PFSK-1 (cell line): ENCODE measurements around the gene TMSB10.

Experiments used
- FOXP2 ChIP-seq: optimal IDR thresholded peaks from 2 replicates; pipeline ENCODE3; 2011; ENCODE audit warnings: borderline replicate concordance, control low read depth, inconsistent platforms; ENCODE audit not compliant: insufficient read depth; ENCODE audit errors: extremely low read length, extremely low read depth
- POLR2AphosphoS5 ChIP-seq: IDR thresholded peaks from 2 replicates; pipeline ENCODE4 v1.6.1; 2012; ENCODE audit warnings: low read depth, mild to moderate bottlenecking, control low read depth, low read length, moderate library complexity
- SIN3A ChIP-seq: IDR thresholded peaks from 2 replicates; pipeline ENCODE4 v1.6.1; 2012; ENCODE audit warnings: mild to moderate bottlenecking, low read length, moderate library complexity, borderline replicate concordance; ENCODE audit not compliant: insufficient read depth
- TAF1 ChIP-seq: IDR thresholded peaks from 2 replicates; pipeline ENCODE4 v1.6.1; 2012; ENCODE audit warnings: low read length, control low read depth, borderline replicate concordance; ENCODE audit not compliant: insufficient read depth
- TF ChIP-seq, protein P1 (sequence below), 2 experiments: IDR thresholded peaks; 2 replicates each; pipeline versions ENCODE4 v1.6.1 to v1.8.0; 2011 to 2012; ENCODE audit warnings: low read depth in 2 of 2, low read length in 2 of 2, control low read depth in 1 of 2, inconsistent platforms in 1 of 2, mild to moderate bottlenecking in 1 of 2, moderate library complexity in 1 of 2; ENCODE audit not compliant: insufficient read depth in 1 of 2

TMSB10 gene

DNA sequence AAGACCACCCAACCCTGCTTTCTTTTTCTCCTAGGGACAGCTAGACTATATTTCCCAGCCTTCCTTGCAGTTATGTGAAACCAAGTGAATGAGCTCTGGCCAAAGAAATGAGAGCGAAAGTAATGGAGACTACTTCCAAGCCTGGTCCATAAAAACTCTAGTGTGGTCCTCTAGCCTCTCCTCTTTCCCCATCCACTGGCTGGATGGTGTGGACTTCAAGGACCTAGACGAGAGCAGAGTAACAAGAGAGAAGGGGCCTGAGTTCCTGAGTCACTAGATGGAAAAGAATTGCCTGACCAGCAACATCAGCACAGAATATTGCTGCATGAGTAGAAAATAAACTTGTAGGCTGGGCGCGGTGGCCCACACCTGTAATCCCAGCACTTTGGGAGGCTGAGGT, 2.9 kb upstream of the TMSB10 start:
- TF ChIP-seq FOXP2, result no peak
- TF ChIP-seq POLR2AphosphoS5, result no peak
- no peak for TF ChIP-seq TAF1
- TF ChIP-seq SIN3A, result no peak
- TF ChIP-seq, protein P1, sequence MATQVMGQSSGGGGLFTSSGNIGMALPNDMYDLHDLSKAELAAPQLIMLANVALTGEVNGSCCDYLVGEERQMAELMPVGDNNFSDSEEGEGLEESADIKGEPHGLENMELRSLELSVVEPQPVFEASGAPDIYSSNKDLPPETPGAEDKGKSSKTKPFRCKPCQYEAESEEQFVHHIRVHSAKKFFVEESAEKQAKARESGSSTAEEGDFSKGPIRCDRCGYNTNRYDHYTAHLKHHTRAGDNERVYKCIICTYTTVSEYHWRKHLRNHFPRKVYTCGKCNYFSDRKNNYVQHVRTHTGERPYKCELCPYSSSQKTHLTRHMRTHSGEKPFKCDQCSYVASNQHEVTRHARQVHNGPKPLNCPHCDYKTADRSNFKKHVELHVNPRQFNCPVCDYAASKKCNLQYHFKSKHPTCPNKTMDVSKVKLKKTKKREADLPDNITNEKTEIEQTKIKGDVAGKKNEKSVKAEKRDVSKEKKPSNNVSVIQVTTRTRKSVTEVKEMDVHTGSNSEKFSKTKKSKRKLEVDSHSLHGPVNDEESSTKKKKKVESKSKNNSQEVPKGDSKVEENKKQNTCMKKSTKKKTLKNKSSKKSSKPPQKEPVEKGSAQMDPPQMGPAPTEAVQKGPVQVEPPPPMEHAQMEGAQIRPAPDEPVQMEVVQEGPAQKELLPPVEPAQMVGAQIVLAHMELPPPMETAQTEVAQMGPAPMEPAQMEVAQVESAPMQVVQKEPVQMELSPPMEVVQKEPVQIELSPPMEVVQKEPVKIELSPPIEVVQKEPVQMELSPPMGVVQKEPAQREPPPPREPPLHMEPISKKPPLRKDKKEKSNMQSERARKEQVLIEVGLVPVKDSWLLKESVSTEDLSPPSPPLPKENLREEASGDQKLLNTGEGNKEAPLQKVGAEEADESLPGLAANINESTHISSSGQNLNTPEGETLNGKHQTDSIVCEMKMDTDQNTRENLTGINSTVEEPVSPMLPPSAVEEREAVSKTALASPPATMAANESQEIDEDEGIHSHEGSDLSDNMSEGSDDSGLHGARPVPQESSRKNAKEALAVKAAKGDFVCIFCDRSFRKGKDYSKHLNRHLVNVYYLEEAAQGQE (IDR thresholded peaks at IDR 0.05; ENCODE audit: insufficient read depth in 1 of 2, low read depth in 2 of 2, low read length in 2 of 2), result no peak

DNA sequence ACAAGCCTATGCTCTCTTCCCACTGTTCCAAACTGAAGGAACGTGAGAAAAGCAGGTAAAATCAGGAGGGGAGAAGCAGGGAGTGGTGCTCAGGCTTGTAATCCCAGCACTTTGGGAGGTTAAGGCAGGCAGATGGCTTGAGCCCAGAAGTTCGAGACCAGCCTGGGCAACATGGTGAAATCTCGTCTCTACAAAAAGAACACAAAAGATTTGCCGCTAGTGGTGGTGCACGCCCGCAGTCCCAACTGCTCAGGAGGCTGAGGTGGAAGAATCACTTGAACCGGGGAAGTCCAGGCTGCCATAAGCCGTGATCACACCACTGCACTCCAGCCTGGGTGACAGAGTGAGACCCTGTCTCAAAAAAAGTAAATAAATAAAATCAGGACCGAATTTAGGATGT, 1.3 kb upstream of the TMSB10 start:
- TF ChIP-seq FOXP2 (no peak), SIN3A (no peak), TAF1 (no peak), POLR2AphosphoS5 (no peak)
- TF ChIP-seq, protein P1 (IDR thresholded peaks at IDR 0.05; ENCODE audit: insufficient read depth in 1 of 2, low read depth in 2 of 2, low read length in 2 of 2), result no peak

DNA sequence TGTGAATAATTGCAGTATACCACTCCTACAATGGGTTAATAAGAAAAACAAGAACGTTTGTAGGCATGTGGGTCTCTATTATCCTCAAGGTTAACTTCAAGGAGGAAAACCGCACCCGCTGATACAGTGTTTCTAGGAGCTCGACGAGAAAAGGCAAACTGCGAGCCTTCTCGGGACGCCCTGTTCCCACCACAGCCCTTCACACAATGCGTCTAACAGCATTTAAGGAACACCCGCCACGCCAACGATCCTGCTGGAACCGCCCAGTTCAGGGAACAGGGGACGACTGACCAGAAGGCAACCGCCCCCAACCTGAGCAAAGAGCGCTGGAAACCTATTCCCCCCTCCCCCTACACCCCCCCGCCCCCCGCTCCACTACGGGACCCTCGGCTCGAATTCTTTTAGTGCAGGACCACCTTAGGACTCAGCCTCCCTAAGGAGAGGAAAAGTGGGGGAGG, 710 bp upstream of the TMSB10 start:
- TF ChIP-seq POLR2AphosphoS5, result no peak
- TF ChIP-seq FOXP2, result no peak
- TF ChIP-seq TAF1, result no peak
- TF ChIP-seq SIN3A, result no peak
- TF ChIP-seq, protein P1 (IDR thresholded peaks at IDR 0.05; ENCODE audit: insufficient read depth in 1 of 2, low read depth in 2 of 2, low read length in 2 of 2), result no peak

DNA sequence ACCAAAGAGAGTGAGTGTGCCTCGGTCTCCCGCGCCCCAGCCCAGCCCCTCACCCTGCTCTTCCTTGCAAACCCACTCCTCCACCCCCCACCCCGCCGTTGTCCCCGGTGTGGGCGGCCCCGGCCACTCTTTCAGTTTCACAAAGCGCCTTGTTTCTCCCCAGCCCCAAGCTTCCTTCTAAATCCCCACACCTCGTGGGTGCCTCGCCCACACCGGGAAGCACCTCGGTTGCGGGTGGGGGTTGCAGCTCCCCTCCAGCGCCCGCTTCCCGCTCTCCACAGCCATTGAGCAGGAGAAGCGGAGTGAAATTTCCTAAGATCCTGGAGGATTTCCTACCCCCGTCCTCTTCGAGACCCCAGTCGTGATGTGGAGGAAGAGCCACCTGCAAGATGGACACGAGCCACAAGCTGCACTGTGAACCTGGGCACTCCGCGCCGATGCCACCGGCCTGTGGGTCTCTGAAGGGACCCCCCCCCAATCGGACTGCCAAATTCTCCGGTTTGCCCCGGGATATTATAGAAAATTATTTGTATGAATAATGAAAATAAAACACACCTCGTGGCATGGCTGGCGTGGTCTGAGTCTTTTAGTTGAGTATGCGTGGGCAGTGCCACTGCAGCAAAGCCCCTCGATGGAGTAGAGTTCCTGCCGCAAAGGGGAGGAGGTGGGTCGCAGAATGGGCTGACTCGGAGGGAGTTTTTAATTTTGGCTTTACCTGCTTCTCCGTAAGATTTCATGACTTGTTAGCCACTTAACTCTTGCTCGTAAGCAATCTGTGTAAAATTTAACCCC, 848 bp downstream of the TMSB10 start:
- TF ChIP-seq SIN3A (no peak), POLR2AphosphoS5 (no peak)

DNA sequence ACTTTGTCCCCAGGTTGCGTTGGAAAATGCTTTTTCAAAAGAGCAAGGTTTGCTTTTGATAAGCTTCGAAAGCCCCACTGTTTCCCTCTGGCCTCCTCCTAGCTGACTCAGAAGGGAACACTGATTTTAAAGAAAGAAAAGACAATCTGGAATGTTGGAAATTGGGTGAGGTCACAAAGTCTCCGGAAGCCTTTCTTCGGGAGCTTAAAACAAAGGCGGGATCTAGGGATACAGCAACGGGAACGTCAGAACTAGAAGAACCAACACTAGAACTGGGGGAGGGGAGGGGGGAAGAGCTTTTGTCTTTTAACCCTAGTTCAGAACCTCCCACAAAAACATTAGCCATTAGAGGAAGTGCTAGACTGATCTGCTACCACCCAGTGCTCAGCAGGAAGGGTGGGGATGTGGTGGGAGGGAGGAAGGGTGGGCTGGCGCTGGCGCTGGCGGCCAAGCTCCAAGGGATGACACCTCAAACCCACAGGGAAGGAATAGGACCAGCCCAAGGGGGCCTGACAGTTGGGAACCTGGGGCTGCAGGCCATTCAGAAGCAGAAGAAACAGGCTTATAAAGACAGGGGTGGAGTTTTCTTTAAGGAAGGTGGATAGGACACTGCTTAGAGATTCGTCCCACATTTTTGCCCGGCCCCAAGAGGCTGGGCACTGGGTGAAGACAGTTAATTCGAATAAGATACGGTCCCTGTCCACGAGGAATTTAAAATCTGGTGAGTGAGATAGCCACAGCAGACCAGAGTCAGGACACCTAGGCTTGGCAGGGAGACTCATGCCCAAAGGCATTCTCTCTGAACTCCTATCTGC, 1.7 kb downstream of the TMSB10 start:
- TF ChIP-seq, protein P1 (IDR thresholded peaks at IDR 0.05; ENCODE audit: insufficient read depth in 1 of 2, low read depth in 2 of 2, low read length in 2 of 2), result no peak
- TF ChIP-seq SIN3A (0 out of 2 replicates have a peak, but pooled peaks have one; percentile 45), FOXP2 (no peak), TAF1 (no peak; the same call in 1 of the 2 replicates), POLR2AphosphoS5 (peak; percentile 69; the same call in 1 of the 2 replicates)
